Nucleus accumbens (tissue), 56 donors: ENCODE results near the gene GPD1.

Source experiments
- DNase-seq, 56 donors: peaks; one replicate each; lab custom pipeline; 2025; lab: John Stamatoyannopoulos, UW

GPD1 gene

DNA sequence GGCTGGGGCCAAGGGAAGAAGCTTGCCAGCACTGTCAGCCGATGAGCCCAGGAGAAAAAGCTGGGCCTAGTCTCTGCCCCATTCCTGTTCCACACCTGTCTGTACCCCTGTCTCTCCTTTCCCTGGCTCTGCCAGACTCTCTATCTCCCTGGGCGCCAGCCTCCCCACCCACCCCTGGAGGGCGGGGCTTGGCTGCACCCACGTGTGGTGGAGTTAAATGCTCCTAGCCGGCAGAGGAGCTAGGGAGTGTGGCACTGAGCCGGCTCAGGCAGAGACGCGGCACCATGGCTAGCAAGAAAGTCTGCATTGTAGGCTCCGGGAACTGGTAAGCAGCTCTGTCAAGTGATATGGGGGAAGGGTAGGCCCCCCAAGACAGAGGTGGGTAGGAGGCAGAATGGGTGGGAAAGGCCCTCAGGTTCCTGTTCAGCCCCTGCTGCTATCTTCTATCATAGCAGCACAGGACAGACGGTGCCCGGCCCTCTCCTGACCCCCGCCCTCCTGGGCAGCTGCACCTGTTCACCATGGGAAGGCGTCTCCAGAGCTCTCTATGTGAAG lies at the start of gene GPD1:
Gene GPD1, plus strand, starts transcription at position 242 of the 555 bp plus-strand sequence. Its CDS starts 43 bp downstream, at position 285.
- peak in 51 of 56 donors; percentile 21 to 88 (median 64) for DNase-seq

GRCh38 chr12:50055831-50056638 lies 47.8 kb upstream of the GPD1 start:
- DNase-seq: peak in 49 of 56 donors; percentile 26 to 87 (median 66)

DNA sequence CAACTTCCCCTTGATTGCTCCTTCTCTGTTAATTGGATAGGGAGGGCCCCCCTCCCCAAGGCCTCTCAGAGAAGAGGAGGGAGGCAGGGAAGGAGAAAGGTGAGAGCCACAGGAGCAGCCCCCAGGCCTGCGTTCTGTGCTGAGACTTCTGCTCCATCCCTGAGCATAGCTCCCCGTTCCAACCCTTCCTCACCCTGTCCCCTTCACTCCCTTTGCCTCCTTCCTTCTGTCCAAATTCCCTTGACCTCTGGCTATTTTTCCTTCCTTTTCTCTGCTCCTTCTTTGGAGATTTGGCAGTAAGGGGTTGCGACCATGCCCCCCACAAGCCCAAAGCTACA lies 47.2 kb upstream of the GPD1 start:
- DNase-seq: no peak

GRCh38 chr12:50057000-50057841 lies 46.6 kb upstream of the GPD1 start, which contains the start of gene ASIC1:
TSS of gene ASIC1 (plus strand) at chr12:50057596. CDS start at chr12:50058767, 1,171 bp downstream.
- DNase-seq: peak in 52 of 56 donors; percentile 20 to 89 (median 73)

GRCh38 chr12:50057896-50058670 lies 45.7 kb upstream of the GPD1 start:
- peak in 6 of 56 donors; percentile 20 to 48 (median 40) for DNase-seq

DNA sequence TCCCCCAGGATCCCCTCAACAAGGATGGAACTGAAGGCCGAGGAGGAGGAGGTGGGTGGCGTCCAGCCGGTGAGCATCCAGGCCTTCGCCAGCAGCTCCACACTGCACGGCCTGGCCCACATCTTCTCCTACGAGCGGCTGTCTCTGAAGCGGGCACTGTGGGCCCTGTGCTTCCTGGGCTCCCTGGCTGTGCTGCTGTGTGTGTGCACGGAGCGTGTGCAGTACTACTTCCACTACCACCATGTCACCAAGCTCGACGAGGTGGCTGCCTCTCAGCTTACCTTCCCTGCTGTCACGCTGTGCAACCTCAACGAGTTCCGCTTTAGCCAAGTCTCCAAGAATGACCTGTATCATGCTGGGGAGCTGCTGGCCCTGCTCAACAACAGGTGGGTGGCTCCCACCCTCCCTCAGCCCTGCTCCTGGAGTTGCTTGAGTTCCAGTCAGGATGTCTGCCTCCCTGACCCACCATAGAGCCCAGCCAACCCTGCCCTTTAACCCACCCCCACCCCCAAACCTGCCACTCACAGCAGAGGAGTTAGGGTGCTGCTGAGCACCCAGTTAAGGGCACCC lies 45.0 kb upstream of the GPD1 start:
- peak in 2 of 56 donors; percentile 30 to 35 for DNase-seq

DNA sequence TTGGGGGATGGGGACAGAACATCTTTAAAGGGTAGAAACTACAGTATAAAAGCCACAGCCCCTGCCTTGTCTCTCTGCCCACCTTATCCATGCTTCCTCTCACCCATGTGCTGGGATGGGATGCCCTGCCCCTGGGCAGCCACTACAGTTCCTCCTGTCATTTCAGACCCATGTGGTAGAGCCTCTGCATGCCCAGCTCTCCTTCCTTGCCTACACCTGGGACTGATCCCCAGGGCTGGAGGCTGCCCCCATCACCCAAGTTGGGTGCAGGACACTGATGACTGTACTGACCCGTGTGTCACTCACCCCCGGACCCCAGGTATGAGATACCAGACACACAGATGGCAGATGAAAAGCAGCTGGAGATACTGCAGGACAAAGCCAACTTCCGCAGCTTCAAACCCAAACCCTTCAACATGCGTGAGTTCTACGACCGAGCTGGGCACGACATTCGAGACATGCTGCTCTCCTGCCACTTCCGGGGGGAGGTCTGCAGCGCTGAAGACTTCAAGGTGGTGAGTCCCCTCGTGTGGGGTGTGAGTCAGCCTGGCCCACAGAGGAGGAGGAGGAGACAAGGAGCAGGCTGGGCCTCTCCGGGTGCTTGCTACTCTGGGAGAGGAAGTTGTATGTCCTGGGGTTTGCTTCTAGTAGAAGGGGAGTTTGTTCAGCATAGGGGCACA lies 44.2 kb upstream of the GPD1 start:
- DNase-seq: no peak

- DNase-seq: no peak
Measured at GRCh38 chr12:50060120-50060468, 43.7 kb upstream of the GPD1 start.

GRCh38 chr12:50061171-50061570 lies 42.6 kb upstream of the GPD1 start:
- DNase-seq: peak in 2 of 56 donors; percentile 12 to 24

- no peak for DNase-seq
Measured at GRCh38 chr12:50061946-50062686, 41.7 kb upstream of the GPD1 start.

DNA sequence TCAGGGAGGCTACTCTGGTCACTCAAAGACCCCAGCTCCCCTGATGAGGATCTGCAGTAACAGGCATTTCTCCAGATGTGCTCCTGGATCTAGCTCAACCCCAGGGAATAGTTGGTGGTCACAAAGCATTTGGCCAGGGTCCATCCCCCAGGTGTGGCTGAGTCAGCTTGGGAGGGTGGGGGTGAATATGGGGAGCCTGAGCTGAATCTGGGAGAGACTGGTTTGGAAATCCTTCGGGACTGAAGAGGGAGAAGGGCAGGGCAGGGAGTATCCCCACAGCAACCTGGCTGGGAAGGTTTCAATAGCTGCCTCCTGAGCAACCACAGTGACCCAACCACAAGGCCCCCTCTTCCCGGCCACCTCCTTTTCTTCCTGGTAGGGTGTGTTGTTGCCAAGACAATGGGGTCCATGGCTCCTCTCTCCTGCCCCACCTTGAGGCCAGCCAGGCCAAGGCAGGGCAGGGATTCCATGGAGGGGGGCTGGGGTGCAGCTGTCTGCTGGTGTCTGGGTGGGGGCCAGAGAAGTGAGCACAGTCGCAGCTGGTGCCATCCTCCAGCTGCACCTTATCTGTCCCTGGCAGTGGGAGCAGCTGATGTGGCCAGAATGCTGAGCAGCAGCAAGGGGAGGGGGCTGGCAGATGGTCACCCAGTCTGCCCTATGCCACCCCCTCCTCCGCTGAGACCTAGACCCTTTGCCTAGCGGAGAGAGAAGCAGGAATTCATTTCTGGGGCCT lies 40.9 kb upstream of the GPD1 start:
- peak in 38 of 56 donors; percentile 16 to 76 (median 44) for DNase-seq

DNA sequence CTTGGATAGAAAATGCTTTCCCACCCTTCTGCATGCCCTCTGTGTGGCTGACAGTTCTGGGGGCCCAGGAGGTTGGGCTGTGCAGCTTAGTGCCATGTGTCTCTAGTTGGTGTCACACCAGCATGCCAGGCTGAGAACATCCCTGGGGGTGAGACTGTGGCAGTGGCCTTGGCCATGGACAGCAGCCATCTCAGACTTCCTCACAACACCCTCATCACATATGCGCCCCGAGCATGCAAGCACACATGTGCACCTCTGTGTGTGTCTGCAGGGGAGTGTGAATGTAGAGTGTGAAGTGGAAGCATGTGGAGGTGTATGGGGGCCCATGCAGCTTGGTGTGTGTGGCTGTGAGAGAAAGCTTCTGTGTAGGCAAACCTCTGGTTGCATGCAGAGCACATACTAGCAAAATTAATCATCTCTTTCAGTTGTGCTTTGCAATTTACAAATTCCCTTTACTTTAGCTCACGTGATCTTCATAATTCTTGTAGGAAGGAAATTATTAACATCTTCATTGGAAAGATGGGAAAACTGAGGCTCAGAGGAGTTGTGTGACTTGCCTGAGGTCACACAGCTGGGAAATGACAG lies 38.0 kb upstream of the GPD1 start:
- DNase-seq: no peak

- DNase-seq: no peak
Measured at GRCh38 chr12:50066402-50066801, 37.4 kb upstream of the GPD1 start.

DNA sequence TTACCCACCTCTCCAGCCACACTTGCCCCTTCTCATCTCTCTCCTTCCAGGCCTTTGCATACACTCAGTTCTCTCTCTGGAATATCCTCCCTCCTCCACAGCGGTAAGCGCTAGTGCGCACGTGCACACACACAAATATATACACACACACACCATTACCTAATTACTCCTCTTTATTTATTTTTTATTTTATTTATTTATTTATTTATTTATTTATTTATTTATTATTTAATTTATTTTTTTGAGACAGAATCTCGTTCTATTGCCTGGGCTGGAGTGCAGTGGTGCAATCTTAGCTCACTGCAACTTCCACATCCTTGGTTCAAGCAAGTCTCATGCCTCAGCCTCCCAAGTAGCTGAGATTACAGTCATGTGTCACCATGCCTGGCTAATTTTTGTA lies 34.7 kb upstream of the GPD1 start:
- DNase-seq: no peak

DNA sequence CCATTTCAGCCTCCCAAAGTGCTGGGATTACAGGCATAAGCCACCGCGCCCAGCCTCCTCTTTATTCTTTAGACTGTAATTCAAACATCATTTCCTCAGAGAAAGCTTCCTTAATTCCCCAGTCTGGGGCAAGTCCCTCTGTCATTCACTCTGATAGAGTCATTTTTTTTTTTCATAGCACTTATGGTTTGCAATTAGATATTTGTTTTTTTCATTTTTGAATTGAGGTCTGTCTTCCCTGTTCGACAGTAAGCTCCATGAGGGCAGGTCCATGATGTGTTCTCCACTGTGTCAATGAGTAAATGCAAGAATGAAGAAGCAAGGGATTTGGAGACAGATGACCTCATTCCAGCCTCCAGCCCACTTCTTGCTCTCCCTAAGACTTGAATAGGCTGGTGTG lies 34.3 kb upstream of the GPD1 start:
- DNase-seq: no peak

GRCh38 chr12:50070314-50071060 lies 33.3 kb upstream of the GPD1 start:
- peak in 53 of 56 donors; percentile 21 to 87 (median 67) for DNase-seq
